GM21515 (cell line): Measurements from ENCODE around the gene SMARCD3.

Experiments
- ATAC-seq: cut with Tn5 transposase; IDR thresholded peaks from one replicate; pipeline ENCODE4 v1.9.1; 2021; ENCODE audit not compliant: unreplicated experiment

Gene SMARCD3

DNA sequence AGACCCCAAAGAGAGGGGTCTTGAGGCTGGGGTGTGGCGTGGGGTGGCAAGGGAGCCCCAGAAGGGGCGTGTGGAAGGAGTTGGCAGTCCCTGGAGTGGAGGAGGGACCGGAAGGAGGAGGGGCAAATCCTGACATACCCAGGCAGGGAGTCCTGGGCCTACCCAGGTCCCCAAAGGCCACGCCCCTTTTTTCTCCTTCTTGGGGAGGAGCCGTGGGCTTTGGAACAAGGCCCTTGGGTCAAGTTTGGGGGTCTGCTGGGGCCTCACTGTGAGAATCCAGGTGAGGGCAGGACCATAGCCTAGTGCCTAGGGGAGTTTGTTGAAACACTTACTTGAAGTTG, 1.2 kb upstream of the SMARCD3 start:
- ATAC-seq = no peak

DNA sequence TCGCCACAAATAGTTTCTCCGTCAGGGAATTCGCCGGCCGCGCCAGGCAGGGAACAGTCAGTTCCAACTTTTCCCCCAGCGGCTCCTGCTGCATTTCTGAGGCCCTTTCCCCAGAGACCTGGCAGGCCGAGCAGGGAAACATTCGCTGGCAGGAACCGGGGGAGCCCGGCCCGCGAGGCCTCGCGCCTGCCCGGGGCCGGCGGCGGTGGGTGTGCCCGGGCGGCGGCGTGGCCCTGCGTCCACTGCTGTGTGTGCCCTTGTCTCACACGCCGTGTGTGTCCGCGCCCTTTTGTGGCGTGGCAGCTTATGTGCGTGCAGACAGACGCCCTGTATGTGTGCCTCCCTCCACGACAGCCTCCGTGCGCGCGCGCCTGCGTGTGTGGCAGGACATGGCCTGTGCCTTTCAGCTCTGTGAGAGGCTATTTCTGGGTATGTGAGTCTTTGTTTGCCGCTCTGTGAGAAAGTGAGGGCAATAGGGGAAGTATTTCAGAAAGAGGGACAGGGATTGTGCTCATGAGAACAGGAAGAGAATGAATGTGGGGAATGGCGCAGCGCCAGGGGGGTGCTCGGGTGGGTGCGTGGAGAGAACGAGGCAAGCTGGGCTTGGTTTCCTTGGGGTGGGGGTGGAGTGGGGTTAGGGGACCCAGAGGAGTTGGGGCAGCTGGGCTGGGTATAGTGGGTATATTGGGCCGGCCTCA, 689 bp upstream of the SMARCD3 start:
- no peak for ATAC-seq

DNA sequence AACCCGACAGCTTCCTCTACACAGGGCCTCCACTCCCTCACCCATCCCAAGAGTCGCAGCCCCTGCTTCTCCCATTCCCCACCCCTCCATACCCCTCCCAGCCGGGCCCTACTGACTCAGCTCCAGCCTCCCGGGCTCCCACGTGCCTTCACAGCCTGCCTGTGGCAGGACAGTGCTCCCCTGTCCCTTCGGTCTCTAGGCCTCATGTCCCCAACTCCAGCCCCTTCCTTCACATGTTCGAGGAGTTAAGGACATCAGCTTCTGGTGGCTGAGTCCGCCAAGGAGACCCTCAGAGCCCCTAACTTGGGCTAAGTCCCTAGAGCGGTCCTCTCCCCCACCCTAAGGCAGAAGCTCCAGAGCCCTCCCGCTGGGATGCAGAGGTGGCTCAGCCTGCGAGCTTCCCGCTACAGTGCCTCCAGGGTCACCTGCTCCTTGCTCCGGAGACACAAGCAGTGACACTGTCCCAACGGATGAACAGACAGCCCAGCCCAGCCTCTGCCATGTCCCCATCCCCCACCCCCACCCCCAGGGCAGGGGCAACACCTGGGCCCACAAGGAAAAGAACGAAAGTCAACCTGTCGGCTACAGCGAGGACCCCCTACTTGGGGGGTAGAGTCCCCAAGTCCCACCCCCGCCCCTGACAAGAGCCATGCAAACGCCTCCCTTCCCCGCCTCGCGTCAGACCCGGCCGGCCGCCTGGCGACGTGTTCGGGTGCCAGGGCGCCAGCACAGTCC, 716 bp downstream of the SMARCD3 start:
- no peak for ATAC-seq

DNA sequence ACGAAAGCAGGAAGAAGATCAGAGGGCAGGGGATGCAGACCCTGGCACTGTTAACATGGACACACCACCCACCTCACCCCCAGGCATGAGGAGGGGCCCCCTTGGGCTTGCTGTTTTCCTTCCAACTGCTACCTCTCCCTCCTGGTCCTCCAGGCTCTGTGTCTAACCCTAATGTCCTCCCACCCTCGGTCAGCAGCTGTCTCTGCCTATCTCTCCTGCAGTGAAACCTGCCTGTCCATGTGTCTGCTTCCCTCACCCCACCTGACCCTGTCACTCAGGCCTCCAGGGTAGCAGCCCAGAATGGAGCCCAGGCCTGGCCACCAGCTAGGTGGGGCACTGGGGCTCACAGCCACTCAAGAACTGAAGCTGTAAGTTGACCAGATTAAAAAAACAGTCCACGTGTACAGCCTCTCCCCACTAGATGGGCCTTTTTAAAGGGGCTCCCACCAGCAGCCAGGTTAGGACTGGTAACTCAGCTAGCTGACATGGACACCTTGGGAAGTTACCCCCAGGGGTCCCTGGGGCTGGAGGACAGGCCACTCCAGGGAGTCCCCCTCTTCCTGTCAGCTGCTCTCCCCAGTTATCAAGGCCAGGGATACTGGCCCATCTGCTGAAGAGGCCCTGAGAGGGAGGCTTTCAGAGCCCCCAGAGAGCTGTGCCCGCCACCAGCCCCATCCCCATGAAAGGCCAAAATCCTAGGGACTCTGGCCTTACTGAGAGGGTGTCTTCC, 1.5 kb downstream of the SMARCD3 start:
- ATAC-seq = no peak

DNA sequence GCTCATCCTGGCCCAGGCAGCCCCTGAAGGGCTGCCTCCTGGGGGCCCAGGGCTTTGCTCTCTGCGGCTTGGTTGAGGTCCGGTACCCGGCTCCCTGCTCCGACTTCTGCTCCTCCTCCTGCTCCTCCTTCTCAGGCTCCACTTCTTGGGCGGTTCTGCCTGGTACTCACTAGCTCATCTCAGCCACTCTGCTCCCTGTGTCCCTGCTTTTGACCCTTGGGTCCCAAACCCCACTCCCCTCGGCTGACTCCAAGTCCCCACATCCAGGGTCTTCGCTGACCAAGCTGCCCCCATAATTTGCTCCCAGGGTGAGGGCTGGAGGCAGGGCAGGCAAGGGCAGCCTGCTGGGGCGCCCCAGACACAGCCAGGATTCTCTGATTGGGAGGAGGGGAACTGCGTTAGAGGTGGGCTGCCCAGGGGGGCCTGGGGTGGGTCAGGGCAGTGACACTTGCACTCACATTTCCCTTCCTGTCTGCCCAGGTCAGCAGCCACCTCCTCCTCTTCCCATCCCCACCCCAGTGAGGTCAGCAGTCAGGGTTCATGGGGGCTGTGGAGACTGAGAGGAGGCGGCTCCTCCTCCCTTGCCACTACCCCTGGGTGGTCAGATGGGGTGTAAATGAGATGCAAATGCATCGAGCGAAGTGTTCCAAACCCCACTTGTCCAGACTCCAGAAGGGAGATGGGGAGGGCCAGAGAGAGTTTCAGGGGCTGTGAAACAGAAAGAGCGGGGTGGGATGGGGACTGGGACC, 2.2 kb downstream of the SMARCD3 start:
- no peak for ATAC-seq

DNA sequence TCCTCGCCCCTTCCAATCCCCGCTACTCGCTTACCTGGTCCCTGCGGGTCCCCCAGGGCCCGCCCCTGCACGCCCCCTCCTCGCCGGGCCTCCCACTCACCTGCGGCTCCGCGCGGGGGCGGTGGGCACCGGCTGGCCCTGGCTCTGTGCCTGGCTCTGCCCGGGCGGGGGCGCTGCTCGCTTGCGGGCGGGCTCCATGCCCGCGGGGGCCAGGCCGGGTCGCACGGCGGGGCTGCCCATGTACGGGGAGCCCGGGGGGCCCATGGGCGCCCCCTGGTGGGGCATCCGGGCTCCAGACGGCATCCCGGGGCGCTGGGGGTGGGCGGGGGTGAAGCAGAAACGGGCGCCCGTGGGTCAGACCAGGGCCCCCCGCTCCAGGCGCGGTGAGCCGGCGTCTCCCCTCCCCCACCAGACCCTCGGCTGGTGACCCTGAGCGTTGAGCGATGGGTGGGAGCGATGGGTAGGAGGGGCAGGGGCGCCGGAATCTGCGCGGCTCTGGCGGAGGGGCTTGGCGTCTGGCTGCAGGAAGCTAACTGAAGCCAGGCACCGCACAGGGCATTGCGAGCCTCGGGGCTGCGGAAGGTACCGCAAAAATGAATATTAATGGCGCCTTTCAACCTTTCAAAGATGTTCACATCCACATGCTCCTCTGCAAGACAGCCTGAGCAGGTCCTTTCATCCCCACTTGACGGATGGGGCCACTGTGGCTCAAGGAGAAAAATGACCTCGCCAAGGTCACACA, 3.0 kb downstream of the SMARCD3 start:
- ATAC-seq = no peak

DNA sequence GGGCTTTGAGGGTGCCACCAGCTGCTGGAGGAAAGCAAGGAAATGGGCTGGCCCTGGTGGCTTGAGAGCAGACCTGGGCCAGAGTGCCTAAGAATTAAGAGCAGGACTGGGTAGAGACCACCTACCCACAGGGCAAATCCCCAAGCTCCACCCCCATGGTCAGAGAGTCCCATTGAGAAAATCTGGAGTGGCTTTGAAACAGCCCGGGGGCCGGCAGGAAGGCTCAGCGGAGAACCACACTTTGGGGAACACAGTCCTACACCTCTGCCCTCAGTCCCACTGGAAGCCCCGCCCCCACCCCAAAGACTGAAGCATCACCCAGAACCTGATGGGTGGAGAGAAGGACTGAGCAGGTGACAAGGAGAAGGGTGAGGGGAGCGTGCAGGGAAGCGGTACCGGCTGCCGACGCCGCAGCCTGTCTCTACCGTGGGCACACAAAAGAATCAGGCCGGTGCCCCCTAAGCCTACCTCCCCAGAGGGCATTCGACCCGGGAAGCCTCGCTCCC, 3.6 kb downstream of the SMARCD3 start:
- no peak for ATAC-seq

DNA sequence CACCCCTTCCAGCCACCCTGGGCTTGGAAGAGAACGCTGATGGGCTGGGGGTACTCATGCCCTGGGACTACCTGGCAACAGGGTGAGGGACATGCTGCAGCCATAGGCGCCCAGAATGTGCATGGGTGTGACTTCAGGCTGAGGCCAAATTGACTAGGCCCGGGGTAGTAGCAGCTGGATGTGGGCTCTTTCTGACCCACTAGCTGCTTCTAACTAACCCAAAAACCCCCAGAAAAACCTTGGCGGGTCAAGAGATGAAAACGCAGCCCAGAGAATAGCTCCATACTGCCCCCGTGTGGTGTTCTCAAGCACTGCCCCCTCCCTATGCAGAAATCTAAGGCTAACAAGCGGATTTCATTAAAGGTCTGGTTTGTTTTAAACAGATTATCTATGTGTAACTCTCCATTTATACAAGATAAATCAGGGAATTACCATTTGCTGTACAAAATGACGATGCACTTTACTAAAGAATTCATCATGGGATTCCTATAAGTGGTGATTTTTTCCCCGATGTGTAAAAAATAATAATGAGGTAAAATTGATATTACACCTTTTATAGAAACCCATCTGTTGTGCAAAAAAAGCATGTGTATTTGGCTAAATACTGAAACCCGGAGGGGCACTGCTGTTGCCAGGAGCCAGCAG, 4.2 kb downstream of the SMARCD3 start:
- ATAC-seq = no peak

DNA sequence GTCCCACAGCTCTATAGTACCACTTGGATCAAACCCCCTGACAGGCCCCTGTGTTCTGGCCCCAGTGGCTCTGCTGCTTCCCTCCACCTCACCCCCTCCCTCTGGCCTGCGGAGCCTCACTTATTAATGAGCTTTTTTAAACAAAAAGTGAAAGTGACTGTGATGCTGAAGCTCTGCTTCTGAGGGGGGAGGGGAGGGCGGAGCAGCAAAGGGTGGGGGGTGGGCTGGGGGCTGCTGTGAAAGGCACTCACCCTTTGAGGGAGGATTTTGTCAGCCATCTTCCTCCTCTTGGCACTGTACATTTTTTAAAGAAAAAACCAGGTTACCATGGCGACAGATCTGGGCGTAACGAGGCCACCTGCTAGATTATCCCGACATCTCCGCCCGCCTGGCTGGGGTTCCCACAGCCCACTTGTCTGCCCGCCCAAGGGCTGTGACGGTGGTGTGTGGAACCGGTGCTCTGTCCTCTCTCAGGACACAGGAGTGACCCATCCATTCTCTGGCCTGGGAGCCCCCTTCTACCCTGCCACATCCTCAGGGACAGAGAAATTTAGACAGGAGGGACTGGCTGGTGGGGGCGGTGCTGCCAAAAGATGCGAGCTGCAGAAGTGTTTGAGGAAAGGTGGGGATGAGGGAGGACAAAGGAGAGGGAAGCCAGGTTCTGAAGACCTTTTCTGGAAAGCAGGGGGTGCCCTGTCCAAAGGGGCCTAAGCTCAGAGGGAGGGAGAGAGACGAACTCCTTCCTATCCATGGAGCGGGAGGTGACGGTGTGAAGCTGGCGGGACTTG, 4.9 kb downstream of the SMARCD3 start:
- ATAC-seq = no peak

DNA sequence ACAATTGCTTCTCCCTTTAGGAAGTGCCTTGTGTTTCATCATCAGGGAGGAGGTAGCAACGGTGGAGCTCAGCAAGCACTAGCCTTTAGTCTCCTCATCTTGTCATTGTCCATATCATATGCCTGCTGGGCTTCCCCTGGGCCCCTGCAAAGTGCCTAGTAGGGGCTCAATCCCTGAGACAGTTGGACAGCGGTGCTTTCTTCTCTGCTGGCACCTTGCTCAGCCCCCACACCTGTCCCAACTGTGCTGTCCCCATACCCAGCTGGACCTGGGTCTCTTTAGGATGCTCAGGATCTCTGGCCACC, 5.5 kb downstream of the SMARCD3 start:
- ATAC-seq = no peak

DNA sequence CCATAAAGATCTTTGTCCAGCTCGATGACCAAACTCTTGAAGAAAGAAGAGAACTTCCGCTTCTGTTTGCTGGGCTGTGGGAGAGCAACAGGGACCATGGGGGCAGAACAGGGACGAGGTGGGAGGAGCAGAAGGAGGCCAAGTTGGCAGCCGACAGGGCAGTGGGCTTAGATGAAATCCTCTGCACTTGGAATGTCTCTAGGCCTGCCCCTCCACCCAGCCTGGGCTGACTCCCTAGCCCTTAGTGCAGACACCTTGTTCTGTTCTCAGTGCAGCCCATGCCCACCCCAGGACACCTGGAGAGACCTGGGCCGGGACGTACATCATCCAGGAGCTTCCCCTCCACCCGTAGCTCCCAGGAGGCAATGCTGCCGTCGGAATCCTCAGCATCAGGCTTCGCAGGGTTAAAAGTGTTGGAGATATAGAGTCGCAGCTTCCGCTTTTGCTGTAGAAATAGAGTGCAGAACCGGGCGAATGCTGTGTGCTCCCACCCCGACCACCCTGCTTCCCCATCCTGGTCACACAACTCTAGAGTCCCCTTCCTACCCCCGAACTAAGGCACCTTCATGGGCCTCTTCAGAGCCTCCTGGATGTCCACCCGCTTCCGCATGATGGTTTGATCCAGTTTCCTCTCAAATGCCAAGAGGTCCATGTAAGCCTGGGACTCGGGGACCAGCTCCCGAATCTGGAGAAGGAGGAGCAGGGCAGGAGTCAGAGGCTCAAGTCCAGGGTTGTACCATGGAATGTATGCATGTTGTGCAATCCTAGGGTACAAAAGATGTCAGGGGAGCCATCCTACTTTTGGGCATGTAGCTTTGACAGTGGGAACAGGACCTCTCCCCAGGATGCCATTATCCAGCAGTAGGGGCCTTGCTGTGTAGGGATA, 6.1 kb downstream of the SMARCD3 start:
- ATAC-seq = no peak

DNA sequence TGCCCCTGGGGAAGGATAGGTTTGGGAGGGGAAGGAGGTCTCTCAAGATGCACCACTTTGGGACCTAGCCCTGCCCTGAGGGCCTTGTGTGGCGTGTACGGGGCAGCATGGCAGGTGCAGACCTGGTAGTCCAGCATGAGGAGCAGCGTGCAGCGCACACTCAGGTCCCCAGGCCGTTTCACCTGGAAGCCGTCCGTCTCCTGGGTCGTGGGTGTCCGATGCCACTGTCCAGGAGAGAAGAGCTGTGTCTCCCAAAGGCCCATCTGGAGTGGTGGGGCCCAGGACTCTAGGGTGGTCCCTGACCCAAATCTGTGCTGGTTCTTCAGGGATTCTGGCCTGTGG, 6.8 kb downstream of the SMARCD3 start:
- no peak for ATAC-seq

DNA sequence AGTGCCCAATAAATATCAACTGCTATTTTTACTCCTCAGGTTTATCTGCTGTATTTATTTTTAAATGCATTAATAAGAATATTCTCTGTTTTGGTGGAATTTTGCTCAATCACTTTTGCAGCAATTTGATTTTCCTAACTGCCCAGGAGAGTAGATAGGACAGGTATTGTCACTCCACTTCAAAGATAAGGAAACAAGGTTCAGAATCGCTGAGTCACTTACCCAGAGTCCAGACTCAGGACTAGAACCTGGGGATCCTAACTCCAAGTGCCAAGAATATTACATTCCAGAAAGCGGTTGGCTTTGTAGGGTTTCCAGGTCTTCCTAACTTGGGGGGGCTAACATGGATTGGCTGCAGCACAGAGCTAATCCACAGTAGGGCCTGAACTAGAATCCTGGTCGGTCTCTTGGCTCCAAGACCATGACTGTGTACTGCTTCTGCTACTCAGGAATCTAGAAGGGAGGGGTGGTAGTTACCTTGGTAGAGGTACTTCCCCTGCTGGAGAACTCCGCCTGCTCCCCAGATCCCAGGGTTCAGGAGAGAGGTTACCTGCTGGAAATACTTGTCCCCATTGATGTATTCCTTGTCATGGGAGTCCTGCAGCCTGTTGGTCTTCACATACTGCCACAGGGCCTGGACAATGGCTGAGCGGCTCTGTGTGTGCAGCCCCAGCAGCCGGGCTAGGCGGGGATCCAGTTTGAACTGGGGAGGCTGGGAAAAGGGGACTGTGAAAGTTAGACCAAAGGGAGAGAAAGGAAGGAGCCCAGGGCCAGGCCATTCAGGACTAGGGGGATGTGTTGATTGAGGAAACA, 7.3 kb downstream of the SMARCD3 start:
- ATAC-seq = no peak

DNA sequence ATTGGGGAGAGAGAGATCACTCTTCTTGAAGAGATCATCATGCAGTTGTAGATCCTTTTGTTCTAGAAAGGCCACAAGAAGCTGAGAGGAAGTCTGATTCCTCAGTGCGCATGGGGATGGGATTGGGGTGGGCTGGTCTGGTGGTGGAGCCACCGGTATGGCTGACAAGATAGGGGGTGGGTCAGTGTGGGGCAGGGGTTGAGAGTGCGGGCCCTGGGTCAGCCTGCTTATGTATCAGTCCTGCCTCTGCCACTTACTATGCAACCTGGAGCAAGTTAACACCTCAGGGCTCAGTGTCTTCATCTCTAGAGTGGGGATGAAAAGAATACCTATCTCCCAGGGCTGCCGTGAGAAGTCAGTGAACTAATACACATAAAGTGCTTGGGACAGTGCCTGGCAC, 8.0 kb downstream of the SMARCD3 start:
- ATAC-seq = no peak

DNA sequence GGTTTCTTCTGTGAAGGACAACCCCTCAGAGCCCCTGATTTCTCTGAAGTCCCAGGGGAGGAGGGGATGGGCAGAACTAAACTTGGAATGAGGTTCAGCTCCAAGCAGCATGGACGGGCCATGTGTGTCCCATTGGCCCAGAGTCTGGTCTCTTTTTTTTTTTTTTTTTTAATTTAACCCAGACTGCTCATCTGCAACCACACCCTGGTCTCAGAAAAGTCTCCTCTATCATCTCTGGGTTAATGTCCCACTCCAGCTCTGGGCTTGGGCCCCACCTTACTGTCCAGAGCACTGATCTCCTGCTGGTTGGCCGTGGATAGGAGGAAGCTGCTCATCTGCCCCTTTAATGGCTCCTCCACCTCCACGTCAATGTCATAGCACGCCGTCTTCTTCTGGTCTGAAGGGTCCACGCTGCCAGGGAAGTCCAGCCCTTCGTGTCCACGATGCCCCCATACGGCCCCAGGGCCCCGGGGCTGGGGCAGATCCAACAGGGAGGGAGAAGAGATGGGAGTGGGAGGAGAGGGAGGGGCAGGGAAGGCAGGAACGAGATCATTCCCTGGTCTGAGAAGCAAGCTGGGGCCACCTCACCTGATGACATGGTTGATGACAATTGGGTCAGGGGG, 8.5 kb downstream of the SMARCD3 start:
- ATAC-seq = no peak

DNA sequence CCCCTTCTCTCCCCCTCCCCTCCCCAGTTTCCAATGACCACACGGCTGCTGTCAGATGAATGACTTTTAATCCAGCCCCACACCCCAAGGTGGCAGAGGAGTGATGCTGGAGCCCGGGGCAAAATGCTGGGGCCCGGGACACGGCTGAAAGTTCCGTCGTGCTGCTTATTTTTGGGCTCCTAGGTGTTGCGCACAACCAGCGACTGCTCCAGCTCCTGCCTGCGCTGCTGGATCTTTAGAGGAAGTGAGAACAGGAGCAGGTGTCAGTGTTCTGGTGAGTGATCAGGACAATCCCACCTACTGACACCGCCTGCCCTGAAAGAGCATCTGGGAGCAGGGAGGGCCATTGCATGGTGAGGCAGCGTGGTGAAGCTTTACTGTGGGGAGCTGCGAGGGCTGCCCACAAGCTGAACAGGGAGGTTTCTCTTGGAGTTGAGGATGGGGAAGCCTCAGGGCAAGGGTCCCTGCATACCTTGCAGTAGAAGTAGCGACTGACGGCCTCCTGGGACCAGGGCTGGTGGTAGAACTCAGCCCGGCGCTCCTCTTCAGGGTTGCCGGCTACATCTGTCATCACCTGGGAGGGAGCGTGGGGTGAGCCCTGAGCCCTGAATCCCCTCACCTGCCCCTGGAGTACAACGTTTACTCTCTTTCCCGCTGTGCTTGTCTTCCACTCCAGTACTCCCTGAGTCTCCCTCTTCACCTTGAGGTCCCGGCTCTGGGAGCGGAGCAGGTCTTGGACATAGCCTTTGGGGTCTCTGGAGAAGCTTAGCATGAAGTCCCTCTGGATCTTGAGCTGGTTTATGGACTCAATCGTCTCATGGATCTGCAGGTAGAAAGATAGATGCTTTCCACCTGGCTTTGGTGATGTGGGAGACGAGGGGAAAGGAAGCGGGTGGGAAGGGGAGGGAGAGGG, 9.3 kb downstream of the SMARCD3 start:
- no peak for ATAC-seq
